GM18526 (cell line): ENCODE data around the gene SLC5A11.

Source experiments
- POLR2A ChIP-seq: IDR thresholded peaks from 3 replicates; pipeline ENCODE4 v1.6.1; 2011; ENCODE audit not compliant: insufficient read length; ENCODE audit errors: extremely low read depth

Gene SLC5A11

GRCh38 chr16:24850289-24850938, 4.7 kb downstream of the SLC5A11 start:
- TF ChIP-seq POLR2A: no peak

- no peak for TF ChIP-seq POLR2A
Measured at GRCh38 chr16:24851700-24852099, 5.9 kb downstream of the SLC5A11 start.

- TF ChIP-seq POLR2A: no peak
Measured at GRCh38 chr16:24852281-24852721, 6.5 kb downstream of the SLC5A11 start.

- no peak for TF ChIP-seq POLR2A
Measured at GRCh38 chr16:24853169-24853824, 7.5 kb downstream of the SLC5A11 start.

GRCh38 chr16:24853830-24854229, 8.1 kb downstream of the SLC5A11 start:
- TF ChIP-seq POLR2A: no peak

GRCh38 chr16:24854607-24855171, 8.9 kb downstream of the SLC5A11 start:
- no peak for TF ChIP-seq POLR2A

- no peak for TF ChIP-seq POLR2A
Measured at GRCh38 chr16:24855678-24856077, 9.9 kb downstream of the SLC5A11 start.

GRCh38 chr16:24858219-24859041, 12.7 kb downstream of the SLC5A11 start:
- TF ChIP-seq POLR2A: no peak

- TF ChIP-seq POLR2A: no peak
Measured at GRCh38 chr16:24861461-24861860, 15.7 kb downstream of the SLC5A11 start.

GRCh38 chr16:24863582-24864437, 18.0 kb downstream of the SLC5A11 start:
- no peak for TF ChIP-seq POLR2A

- TF ChIP-seq POLR2A: no peak
Measured at GRCh38 chr16:24869033-24869432, 23.3 kb downstream of the SLC5A11 start.

GRCh38 chr16:24871891-24872290, 26.1 kb downstream of the SLC5A11 start:
- TF ChIP-seq POLR2A: no peak

GRCh38 chr16:24873028-24873427, 27.3 kb downstream of the SLC5A11 start:
- TF ChIP-seq POLR2A: no peak

- TF ChIP-seq POLR2A: no peak
Measured at GRCh38 chr16:24875466-24875865, 29.7 kb downstream of the SLC5A11 start.

- TF ChIP-seq POLR2A: no peak
Measured at GRCh38 chr16:24876231-24876630, 30.5 kb downstream of the SLC5A11 start.

- TF ChIP-seq POLR2A: no peak
Measured at GRCh38 chr16:24879684-24880083, 33.9 kb downstream of the SLC5A11 start.
